Lower lobe of right lung (tissue), 2 donors: Measurements from ENCODE around the gene CDKL4. TPM values are rescaled to one million over a fixed set of nuclear protein-coding genes. Genes with fewer than 3 reads are reported as not detected.
A peak's percentile ranks its signal among the peaks of the same experiment; 100 is the strongest.

Experiments used
- ATAC-seq, 2 donors: fragments of 200-7000 bp; cut with Tn5 transposase; one replicate each; pipeline ENCODE4 v1.9.1; 2020 to 2022; ENCODE audit warnings: mild to moderate bottlenecking in 2 of 2, moderate library complexity in 2 of 2
- DNase-seq: peaks from one replicate; pipeline ENCODE4 v3.0.0-alpha.2; 2020
- H3K27ac ChIP-seq: fragments of 200-600 bp; one replicate; pipeline ENCODE4 v1.8.0; 2022
- H3K27me3 ChIP-seq: fragments of 200-600 bp; one replicate; pipeline ENCODE4 v1.8.0; 2022; ENCODE audit warnings: low read depth
- H3K36me3 ChIP-seq: fragments of 200-600 bp; one replicate; pipeline ENCODE4 v1.8.0; 2022; ENCODE audit warnings: mild to moderate bottlenecking
- H3K4me1 ChIP-seq: fragments of 200-600 bp; one replicate; pipeline ENCODE4 v1.8.0; 2022
- H3K4me3 ChIP-seq: fragments of 200-600 bp; one replicate; pipeline ENCODE4 v1.8.0; 2022; ENCODE audit warnings: mild to moderate bottlenecking
- H3K9me3 ChIP-seq: fragments of 200-600 bp; one replicate; pipeline ENCODE4 v1.8.0; 2022
- intact Hi-C: fragments of 100-400 bp; cut with DNase I; formaldehyde crosslinking; loops from one replicate; pipeline ENCODE4 v1.11.0; 2022
- long read RNA-seq: library from polyadenylated mRNA; unstranded; transcript quantifications from one replicate; pipeline ENCODE4 v2.0.0, GENCODE V29; 2021
- total RNA-seq: library from RNA; stranded (reverse); fragmentation: NEBNext Ultra II Directional; extraction: Animal tissue kit (Norgen Biotek cat#: 25700); gene quantifications from one replicate; pipeline ENCODE4 v1.2.1, GENCODE V29; 2021
- TF ChIP-seq, protein P1 (sequence below): fragments of 200-600 bp; IDR thresholded peaks from one replicate; pipeline ENCODE4 v1.8.0; 2022; ENCODE audit warnings: antibody characterized with exemption, mild to moderate bottlenecking
- donor health status: DM: no; HTN: yes; CAD: no; lungs with severe emphysema.

The CDKL4 gene
- total RNA-seq: 1.7 TPM
- long read RNA-seq, partial matches to known transcripts: 0 of 1 reads
- long read RNA-seq, other reads (novel, unspliced or antisense): 1 of 1 reads

GRCh38 chr2:39243469-39244123, at the start of gene CDKL4:
TSS of gene CDKL4 (minus strand) at chr2:39243970.
- H3K4me1 ChIP-seq: peaks cover 9% of the 10 kb centered on the region
- intact Hi-C loops: no loop called here
- no peaks in the 10 kb centered on the region for H3K27me3 ChIP-seq
- DNase-seq: peak; percentile 60
- ATAC-seq: peak; percentile 63 to 89
- peak within 1 kb of the TSS; percentile 45 for H3K4me3 ChIP-seq
- H3K9me3 ChIP-seq: no peaks in the 10 kb centered on the region
- H3K36me3 ChIP-seq: peaks cover 3% of the 10 kb centered on the region
- TF ChIP-seq, protein P1, sequence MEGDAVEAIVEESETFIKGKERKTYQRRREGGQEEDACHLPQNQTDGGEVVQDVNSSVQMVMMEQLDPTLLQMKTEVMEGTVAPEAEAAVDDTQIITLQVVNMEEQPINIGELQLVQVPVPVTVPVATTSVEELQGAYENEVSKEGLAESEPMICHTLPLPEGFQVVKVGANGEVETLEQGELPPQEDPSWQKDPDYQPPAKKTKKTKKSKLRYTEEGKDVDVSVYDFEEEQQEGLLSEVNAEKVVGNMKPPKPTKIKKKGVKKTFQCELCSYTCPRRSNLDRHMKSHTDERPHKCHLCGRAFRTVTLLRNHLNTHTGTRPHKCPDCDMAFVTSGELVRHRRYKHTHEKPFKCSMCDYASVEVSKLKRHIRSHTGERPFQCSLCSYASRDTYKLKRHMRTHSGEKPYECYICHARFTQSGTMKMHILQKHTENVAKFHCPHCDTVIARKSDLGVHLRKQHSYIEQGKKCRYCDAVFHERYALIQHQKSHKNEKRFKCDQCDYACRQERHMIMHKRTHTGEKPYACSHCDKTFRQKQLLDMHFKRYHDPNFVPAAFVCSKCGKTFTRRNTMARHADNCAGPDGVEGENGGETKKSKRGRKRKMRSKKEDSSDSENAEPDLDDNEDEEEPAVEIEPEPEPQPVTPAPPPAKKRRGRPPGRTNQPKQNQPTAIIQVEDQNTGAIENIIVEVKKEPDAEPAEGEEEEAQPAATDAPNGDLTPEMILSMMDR: no peak
- H3K27ac ChIP-seq: no peak within 1 kb of the TSS

DNA sequence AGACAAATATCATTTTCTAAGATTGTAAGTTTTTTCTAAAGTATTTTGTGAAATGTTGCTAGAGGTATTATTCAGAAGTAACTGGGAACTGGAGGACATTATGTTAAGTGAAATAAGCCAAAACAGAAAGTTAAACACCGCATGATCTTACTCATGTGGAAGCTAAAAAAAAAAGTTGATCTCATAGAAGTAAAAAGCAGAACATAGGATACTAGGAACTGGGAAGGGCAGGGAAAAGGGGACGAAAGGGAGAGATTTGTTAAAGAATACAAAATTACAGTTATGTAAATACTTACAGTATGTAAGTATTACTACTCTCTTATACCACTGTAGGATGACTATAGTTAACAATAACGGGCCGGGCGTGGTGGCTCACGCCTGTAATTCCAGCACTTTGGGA, 46.7 kb upstream of the CDKL4 start:
- Histone ChIP-seq H3K27ac (no peak overlapping the region), H3K4me1 (no peaks in the 10 kb centered on the region), H3K4me3 (no peak overlapping the region), H3K9me3 (no peaks in the 10 kb centered on the region), H3K27me3 (no peaks in the 10 kb centered on the region), H3K36me3 (peaks cover 78% of the 10 kb centered on the region)
- TF ChIP-seq, protein P1: no peak
- no peak for ATAC-seq
- no peak for DNase-seq
- intact Hi-C loops: no loop called here

- Histone ChIP-seq H3K27ac (no peak overlapping the region), H3K4me3 (no peak overlapping the region), H3K4me1 (no peaks in the 10 kb centered on the region), H3K9me3 (no peaks in the 10 kb centered on the region), H3K36me3 (peaks cover 85% of the 10 kb centered on the region), H3K27me3 (no peaks in the 10 kb centered on the region)
- intact Hi-C loops: no loop called here
- ATAC-seq (no peak), DNase-seq (no peak)
- TF ChIP-seq, protein P1: no peak
Measured at GRCh38 chr2:39289609-39290008, 45.8 kb upstream of the CDKL4 start.

- no peaks in the 10 kb centered on the region for H3K27me3 ChIP-seq
- no peaks in the 10 kb centered on the region for H3K9me3 ChIP-seq
- H3K4me3 ChIP-seq: no peak overlapping the region
- intact Hi-C loops: no loop called here
- no peak for ATAC-seq
- TF ChIP-seq, protein P1: no peak
- peaks cover 70% of the 10 kb centered on the region for H3K36me3 ChIP-seq
- H3K4me1 ChIP-seq: no peaks in the 10 kb centered on the region
- H3K27ac ChIP-seq: no peak overlapping the region
- no peak for DNase-seq
Measured at GRCh38 chr2:39283561-39283960, 39.8 kb upstream of the CDKL4 start.

DNA sequence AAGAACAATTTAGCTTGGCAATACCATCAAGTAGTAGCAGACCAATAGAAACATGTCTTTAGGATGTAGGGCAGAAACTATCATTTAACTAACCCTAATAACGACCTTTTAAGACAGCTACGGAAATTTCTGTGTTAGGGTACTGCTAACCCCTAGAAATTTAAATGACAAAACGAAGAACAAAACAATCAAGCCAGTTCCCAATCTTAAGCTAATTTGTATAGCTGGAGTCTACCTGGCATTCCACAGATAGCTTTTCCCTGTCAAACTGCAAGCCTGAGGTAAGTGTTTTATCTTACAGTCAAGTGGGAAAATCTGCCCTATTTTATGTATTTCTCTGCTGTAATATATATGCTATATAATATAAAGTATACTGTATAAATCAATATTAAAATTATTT, 37.6 kb upstream of the CDKL4 start:
- no peak overlapping the region for H3K4me3 ChIP-seq
- ATAC-seq (no peak), DNase-seq (no peak)
- intact Hi-C loops: no loop called here
- TF ChIP-seq, protein P1: no peak
- H3K36me3 ChIP-seq: peaks cover 70% of the 10 kb centered on the region
- no peaks in the 10 kb centered on the region for H3K4me1 ChIP-seq
- H3K9me3 ChIP-seq: no peaks in the 10 kb centered on the region
- no peaks in the 10 kb centered on the region for H3K27me3 ChIP-seq
- no peak overlapping the region for H3K27ac ChIP-seq
